Stimulated activated CD4-positive, alpha-beta T cell treated with anti-CD3 and anti-CD28 coated beads, Interleukin-1b, Interleukin-23, amount 100 ng/mL, for 4 hours (primary cell): ENCODE results near the gene BACH2.

Experiments
- DNase-seq, 2 donors: peaks; one replicate each; pipeline ENCODE4 v3.0.0-alpha.2; 2020; ENCODE audit warnings: low read depth in 2 of 2

BACH2 gene

DNA sequence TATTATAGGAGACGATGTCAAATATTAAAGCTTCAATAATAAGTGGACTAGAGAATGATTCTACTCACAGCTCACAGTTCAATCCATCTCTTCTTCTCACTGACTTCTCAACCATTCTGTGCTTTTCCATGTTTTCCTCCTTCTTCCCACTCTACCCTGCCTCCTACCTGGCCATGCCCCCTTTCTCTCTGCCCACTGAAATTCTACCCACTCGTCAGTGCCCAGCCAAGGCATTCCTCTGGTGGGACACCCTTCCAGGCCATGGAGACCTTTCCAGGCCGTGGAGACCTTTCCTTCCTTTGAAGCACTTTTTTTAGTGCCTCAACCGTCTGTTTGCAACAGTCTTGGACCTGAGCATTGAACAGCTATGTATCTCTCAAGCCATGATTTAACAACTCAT is 18.5 kb downstream of the BACH2 start:
- DNase-seq: no peak

DNA sequence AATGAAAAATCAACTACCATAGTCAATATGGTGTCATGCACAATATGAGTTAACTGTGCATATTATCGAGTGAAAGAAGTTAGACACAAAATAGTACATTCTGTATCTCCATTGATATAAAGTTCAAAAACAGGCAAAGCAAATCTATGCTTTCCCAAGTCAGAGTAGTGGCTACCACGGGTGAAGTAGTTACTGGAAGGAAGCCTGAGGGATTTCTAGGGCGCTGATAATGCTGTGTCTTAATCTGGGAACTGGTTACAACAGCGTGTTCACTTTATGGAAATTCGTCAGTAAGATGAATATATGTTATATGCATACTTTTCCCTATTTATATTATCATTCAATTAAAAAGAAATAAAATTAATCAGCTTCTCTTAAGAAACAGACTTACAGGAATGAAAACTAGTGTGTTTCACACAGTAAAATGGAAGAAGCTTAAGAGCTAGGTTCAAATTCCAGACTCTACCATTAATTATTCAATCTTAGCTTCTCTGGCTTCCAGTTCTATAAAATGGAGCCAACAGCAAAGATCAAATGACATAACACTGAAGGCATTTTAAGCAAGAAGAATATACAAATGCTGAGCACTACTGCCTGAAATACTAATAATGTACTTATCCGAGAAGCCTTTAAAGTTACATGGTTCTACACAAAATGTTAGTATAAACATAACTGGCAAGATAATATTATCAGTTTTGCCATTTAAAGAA is 19.2 kb downstream of the BACH2 start:
- no peak for DNase-seq

DNA sequence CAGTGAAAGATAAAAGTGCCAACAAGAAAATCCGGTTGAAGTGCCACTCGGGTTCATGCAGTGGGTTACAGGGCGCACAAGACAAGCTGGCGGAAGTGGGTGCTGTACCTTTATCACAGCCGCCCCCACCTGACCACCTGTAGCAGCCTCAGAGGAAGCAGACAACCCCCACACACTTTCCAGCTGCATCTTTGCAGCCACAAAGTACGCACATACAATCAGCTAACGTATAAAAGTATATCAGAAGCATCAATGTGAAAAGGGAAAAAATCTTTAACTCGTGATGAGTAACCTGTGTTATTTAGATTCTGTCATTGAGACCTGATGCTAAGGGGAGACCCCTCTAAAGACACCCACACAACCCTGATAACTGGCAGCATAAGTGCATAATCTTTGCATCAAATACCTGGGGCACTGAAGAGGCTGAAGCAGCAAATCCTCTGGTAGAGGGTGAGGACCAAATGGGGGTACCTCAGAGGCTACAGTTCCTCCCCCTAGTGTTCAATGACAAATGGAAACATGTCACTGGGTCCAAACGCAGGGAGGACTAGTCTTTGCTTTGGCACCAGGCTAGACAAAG is 22.1 kb downstream of the BACH2 start:
- peak; percentile 72 to 83 for DNase-seq

DNA sequence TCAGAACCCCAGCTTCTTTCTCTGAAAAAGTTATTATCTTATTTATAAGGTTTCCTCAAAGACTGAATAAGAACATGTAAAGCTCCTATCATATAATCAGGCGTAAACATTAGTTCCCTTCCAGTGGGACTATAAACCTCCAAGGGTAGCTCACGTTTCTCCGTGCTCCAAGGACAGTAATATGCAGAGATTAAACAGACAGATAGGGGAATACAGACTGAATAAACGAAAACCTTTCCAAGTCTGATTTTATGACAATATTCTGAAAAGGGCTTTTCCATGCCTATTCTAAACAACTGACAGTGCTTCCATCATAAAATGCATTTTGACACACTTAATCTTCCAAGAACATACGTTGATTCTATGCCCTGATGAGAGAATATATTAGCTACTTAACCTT is 22.8 kb downstream of the BACH2 start:
- DNase-seq: no peak

DNA sequence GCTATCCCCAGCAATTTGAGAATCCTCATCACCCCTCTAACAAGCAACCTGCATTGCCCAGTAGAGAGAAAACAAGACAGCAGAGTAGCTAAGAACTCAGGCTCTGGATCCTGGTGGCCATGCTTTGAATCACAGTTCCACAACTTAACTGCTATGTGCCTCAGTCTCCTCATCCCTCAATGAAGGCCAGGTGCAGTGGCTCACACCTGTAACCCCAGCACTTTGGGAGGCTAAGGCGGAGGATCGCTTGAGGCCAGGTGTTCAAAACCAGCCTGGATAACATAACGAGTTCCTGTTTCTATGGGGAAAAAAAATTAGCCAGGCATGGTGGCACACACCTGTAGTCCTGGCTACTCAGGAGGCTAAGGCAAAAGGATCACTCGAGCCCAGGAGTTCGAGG is 23.7 kb downstream of the BACH2 start:
- no peak for DNase-seq

DNA sequence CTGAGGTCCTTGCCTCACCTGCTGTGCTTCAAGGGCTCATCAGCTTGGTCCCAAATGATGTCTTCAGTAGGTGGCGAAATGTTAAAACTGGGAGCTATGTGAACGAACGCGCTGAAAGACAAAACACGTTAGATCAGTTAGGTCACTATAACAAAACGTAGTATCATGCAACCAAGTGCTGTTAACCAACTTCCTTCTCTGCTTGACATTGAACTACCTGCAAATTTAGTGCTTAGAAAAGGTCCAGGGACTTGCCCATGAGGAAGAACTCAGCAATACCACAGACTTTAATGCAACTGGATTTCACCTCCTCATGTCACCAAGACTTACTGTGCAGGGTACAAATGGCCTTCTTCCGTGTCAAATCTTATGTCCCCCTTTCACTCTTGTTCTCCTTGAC is 24.8 kb downstream of the BACH2 start:
- no peak for DNase-seq

DNA sequence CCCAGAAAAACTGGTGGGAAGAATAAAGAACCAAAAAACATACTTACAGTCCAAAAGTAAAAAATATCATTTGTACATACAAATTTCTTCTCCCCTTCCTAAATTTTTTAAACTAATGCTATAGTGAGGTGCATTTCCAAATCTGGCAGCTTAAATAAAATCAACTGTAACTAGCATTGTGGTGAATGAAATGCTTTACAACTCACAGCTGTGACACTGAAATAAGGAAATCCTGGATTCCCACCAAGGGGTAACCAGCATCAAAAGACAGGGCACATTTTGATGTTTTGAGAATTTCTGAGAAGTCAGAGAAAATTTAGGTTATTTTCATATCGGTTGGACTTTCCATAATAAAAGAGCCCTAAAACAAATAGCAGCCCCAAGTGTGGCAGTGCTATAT is 27.3 kb downstream of the BACH2 start:
- no peak for DNase-seq

DNA sequence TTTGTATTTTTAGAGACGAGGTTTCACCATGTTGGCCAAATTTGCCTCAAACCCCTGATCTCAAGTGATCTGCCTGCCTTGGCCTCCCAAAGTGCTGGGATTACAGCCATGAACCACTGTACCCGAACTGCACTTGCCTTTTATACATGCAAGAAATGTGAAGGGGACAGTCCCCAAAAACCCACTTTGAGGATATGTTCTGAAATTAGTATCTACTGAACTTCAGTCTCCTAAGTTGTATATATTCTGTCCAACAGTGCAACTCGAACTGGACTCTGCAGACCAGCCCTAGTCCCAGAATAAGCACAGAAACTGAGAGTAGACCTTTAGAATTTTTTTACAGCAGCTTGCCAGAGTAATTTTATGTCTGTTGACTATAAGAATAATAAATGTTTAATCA is 28.5 kb downstream of the BACH2 start:
- no peak for DNase-seq

DNA sequence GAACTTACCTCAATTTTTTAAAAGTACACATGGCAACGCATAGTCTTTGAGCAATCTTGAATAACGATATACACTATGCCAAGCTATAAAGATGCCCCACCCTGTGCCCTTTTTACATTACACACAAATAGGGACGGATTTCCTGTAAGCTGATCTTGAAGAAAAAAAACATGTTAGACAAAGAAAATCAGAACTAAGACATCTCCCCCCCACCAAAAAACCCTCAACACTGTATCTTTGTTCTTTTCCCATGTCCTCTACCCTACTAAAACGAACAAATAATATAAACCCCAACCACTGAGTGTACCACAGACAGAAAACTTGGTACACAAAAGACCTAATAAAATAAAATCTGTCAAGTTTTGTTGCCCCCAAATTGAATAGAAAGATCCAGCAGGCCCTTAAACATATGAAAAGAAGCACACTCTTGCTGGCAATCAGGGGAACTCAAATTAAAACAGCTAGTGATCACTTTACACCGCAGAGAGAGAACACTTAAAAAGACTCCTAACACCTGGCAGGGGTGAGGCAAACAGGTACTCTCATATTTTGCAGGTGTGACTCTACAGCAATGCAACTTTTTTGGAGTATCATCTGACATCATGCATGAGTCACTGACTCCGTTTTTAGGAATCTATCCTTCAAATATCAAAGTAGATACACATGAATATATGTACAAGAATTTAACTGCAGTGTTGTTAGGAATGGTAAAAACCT is 29.6 kb downstream of the BACH2 start:
- no peak for DNase-seq

DNA sequence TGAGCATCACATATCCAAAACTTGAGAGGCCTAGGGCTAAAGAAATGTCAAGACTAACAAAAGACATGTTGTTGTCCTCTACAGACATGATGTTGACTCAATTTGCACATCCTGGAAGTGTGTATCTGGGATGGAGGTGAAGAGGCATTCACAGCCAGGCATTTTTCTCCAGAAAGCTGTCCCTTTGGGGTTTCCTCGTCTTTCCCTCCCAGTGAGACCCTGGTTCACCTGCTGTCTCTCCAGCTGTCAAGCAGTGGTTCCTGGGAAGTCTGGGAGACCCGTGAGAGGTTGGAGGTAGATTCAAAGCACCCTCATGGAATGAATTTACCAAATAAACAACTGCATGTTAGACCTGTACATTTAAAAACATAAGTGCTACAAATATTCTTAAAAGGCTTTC is 32.1 kb downstream of the BACH2 start:
- no peak for DNase-seq

DNA sequence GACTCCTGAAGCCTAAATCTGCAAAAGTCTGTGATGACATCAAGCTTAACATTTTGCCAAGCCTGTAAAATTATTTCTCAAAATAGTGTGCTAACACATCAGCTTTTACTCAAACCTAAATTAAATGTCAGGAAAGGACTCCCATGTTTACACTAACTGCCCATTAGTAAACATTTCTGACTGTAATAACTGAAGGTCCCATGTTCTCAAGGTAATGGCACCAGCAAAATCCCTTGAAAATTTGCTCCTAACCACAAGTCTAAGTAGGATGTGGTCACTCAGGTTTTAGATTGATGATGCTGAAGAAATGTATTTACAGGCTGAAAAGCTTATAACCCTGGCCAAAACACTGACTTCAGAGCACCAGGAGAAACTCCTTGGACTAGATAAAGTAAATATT is 33.0 kb downstream of the BACH2 start:
- DNase-seq: no peak

DNA sequence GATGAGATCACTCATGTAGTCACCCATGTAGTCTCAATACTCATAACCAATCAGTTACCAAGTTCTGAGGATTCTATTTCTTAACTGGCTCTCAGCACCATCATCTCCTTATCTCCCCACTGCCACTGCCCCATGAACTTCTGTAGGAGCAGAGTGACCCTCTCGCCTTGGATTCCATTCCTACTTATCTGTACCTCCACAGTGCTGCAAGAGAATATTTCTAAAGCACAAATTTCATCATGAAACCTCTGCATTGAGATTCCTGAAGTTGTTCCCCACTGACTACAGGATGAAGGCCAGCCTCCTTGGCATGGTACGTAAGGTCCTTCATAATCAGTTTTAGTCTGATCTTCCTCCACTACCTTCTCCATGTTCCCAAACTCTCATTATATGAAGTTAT is 34.8 kb downstream of the BACH2 start:
- no peak for DNase-seq

DNA sequence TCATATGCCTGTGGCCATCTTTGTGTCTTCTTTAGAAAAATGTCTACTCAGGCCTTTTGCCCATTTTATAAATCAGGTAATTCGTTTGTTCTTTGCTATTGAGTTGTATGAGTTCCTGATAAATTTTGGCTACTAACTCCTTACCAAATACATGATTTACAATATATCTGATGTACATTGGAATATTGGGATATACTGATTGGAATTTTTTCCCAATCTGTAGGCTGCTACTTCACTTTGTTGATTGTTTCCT is 39.2 kb downstream of the BACH2 start:
- no peak for DNase-seq

DNA sequence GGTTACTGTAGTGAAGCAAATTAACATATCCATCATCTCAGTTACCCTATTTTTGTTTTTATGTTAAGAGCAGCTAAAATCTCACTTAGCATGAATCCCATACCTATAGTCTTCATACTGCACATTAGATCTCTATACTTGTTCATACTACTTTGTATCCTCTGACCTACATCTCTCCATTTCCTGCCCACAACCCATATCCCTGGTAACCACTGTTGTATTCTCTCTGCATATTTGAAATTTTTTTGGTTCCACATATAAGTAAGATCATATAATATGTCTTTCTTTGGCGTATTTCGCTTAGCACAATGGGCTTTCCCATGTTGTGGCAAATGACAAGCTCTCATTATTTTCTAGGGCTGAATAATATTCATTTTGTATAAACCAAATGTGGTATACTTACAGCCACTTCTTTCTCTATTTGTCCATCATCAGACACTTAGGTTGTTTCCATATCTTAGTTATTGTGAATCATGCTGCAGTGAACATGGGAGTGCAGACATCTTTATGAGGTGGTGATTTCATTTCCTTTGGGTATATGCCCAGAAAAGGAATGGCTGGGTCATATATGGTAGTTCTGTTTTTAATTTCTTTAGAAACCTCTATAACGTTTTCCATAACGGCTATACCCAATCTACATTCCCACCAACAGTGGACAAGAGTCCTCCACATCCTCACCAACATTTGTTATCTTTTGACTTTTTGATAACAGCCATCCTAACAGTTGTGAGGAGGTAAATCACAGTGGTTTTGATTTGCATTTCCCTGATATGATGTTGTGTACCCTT is 39.8 kb downstream of the BACH2 start:
- DNase-seq: no peak

DNA sequence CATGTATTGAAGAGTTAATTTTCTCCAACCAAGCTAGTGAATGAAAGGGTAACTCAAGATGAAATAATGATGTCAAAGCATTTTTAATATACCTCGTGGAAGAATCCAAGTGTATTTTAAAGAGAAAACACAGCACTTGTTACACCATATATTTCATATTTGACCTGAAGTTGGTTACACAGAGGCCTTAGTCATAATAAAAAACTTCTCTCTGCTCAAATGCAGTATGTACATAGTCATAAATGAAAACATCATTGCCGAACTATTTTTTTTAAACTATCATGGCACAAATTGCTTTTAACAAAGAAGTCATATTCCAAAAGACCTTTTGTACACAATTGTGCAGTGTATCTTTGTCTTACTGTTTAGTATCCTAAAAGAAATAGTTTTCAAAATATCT is 43.0 kb downstream of the BACH2 start:
- no peak for DNase-seq

DNA sequence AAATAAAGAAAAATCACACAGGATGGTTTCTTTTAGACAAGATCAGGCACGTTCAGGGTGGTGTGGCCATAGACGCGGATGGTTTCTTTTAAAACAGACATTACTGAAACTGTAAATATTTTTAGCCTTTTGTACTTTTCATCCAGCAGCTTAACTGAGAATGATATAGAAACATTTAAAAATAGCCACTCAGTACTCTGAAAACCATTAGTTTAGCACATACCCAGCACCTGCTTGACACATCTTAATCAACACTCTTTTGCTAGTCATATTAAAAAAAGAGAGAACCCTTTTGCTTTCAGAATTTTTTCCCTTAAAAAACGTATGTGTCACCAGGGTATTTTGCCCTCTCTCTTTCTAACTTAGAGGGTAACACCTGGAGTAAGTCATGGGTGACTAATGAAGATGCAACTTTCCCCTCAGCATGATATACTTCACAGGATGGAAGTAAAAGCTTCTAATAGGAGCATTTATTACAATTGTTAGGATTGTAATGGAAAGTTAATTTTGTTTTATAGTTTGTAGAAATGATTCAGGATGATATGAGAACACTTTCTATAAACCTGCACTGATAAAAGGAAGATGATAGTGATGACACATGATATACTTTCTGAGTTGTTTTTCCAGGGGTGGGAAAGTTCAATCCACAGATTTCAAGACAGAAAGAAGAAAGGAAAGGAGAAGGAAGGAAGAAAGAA is 45.2 kb downstream of the BACH2 start:
- DNase-seq: no peak

DNA sequence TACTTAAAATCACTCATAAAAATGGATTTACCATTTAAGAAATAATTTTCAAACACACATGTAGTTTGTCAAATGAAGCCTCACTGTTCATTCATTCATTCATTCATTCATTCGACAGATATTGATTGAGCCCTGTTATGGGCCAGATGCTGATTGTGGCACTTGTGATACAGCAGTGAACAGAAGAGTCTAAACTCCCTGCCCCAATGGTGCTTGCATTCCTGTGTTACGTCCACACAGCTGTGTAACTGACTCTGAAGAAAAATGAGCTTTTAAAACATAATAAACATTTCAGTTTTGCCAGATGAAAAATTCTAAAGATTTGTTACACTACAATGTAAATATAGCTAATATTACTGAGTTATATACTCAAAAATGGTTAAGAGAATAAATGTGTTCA is 46.2 kb downstream of the BACH2 start:
- DNase-seq: no peak

DNA sequence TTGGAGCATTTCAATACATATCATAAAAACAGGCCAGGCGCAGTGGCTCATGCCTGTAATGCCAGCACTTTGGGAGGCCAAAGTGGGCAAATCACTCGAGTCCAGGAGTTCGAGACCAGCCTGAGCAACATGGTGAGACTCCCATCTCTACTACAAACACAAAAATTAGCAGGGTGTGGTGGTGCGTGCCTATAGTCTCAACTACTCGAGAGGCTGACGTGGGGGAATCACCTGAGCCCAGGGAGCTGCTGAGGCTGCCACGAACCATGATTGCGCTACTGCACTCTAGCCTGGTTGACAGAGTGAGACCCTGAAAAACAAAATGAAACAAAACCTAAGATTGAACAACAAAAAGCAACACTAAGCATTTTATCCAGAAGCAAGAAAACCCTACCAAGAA is 47.2 kb downstream of the BACH2 start:
- DNase-seq: no peak

DNA sequence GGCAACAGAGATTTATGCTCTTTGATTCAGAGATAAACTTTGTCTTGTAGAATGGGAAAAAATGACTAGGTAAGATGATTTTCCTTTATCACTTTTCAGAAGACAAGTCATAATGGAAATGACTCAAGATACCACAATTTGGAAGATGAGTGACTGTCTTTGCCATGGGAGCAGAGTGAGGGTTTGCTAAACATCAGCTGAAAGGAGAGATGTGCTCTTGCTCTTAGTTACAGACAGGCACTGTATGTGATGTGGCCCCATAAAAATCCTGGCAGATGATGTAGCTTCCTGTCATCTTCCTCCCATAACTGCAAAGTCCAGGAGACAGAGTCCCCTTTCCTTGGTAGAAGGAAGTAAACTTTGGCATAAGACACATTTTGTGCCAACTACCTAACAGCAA is 47.6 kb downstream of the BACH2 start:
- no peak for DNase-seq

DNA sequence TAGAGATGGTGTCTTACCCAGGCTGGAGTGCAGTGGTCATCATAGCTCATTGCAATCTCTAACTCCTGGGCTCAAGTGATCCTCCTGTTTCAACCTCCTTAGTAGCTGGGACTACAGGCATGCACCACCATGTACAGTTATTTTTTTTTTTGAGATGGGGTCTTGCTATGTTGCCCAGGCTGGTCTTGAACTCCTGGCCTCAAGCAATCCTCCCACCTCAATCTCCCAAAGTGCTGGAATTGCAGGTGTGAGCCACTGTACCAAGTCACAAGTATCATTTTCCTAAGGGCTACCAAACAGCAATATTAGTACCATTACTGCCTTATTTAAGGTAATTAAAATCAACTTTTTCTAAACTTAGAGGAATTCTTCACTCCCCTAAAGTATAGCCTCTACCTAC is 49.4 kb downstream of the BACH2 start:
- DNase-seq: no peak

DNA sequence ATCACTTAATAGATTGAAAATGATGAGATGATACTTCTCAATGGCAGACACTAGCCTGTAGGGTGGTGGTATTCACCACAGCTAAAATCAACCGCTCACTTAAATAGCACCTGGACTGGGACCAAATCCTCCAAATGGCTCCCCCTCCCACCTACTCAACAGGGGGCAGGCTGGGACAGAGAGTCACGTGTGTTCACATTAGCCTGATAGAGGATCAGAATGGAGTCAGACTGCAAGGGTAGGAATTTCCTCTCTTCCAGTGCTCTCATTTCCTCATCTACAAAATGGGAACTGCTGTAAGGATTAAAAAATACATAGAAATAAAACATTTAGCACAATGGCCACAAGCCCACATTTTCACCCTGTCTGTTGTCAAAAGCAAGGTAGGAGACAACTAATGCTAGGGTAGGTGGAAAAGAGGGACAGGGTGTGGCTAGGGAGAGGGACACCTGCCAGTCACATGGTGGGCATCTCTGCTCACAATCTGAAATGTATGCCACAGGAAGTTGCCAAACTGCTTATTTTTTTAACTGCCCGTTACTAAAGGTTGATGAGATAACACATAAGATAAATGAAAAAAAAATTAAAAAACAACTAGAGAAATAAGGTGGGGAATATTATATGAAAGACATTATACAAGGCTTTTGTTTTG is 55.3 kb downstream of the BACH2 start:
- no peak for DNase-seq
